ENCODE results near the gene RAB3GAP2.

DNA sequence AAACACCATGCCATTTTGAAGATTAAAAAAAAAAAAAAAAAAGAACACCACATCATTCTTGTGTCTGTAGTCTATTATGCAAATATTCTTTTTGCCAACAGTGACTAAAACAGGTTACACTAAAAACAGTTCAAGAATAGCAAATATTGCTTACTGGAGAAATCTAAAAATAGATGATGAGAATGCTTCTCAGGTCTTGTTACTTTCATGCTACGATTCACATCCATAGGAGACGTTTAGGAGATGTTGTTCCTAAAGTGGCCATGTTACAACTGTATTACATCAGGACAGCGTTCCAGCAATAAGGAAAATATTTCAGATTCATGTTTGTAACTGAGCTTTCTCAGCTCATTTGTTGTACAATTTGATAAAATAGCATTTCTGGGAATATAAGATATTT lies 32.3 kb downstream of the RAB3GAP2 start:
- TF ChIP-seq, protein P1, sequence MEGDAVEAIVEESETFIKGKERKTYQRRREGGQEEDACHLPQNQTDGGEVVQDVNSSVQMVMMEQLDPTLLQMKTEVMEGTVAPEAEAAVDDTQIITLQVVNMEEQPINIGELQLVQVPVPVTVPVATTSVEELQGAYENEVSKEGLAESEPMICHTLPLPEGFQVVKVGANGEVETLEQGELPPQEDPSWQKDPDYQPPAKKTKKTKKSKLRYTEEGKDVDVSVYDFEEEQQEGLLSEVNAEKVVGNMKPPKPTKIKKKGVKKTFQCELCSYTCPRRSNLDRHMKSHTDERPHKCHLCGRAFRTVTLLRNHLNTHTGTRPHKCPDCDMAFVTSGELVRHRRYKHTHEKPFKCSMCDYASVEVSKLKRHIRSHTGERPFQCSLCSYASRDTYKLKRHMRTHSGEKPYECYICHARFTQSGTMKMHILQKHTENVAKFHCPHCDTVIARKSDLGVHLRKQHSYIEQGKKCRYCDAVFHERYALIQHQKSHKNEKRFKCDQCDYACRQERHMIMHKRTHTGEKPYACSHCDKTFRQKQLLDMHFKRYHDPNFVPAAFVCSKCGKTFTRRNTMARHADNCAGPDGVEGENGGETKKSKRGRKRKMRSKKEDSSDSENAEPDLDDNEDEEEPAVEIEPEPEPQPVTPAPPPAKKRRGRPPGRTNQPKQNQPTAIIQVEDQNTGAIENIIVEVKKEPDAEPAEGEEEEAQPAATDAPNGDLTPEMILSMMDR (IDR thresholded peaks at IDR 0.05), result no peak
- TF ChIP-seq POLR2A (IDR thresholded peaks at IDR 0.05), result no peak

Measured in uterus (tissue), 2 donors.